ENCODE results near the gene MTMR4. TPM values are rescaled to one million over a fixed set of nuclear protein-coding genes. Genes with fewer than 3 reads are reported as not detected.

The MTMR4 gene
- polyA plus RNA-seq, 1 of the 3 experiments (the other 2 are of a cell fraction) = 23.3 TPM

DNA sequence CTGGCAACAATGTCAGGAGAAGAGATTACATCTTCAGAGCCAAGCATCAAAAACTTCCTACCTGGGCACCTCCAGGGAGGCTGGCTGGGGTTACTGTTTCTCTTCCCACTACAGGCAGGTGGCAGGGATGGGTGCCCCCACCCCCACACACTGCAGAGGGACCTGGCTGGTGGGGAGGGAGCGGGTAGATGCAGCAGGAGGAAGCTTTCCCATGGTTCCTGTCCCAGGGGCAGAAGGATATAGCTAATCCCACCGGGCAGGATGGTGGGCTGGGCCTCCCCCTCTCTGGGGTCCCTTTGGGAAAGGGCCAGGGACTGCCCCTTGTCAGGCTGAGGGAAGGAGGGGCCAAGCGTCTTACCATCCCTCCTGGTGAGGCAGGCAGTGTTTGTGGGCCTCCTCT lies 16.7 kb upstream of the MTMR4 start:
- Histone ChIP-seq H3K4me1 (ENCODE audit: control insufficient read depth in 1 of 2, insufficient read depth in 2 of 2, low read depth in 1 of 2, low read length in 1 of 2) (peaks cover 5 to 21% of the 10 kb centered on the region in 2 experiments; a peak in 2 of 4 replicates), H3K9me2 (no peaks in the 10 kb centered on the region), H3K4me2 (peak overlapping the region; percentile 99), H4K20me1 (ENCODE audit: insufficient read depth) (no peaks in the 10 kb centered on the region), H3K27me3 (ENCODE audit: insufficient read depth) (no peaks in the 10 kb centered on the region), H3K36me3 (replicated peaks in 1 of 2; ENCODE audit: control insufficient read depth in 1 of 2, insufficient read depth in 2 of 2, low read length in 1 of 2) (no peaks in the 10 kb centered on the region), H2AFZ (ENCODE audit: low read depth) (no peak overlapping the region; the same call in 1 of the 2 replicates), H3F3A (replicated peaks; ENCODE audit: insufficient read depth) (no peaks in the 10 kb centered on the region), H3K4me3 (ENCODE audit: low read depth in 2 of 2, low read length in 1 of 2) (peak overlapping the region; percentile 59 to 74; a peak in 3 of 4 replicates), H3K79me2 (ENCODE audit: insufficient read depth) (no peaks in the 10 kb centered on the region), H3K9me3 (no peaks in the 10 kb centered on the region), H3K27ac (ENCODE audit: low read depth in 2 of 2, low read length in 1 of 2) (no peak overlapping the region), H3K9ac (no peak overlapping the region)
- ChIA-PET CTCF (interaction anchor here (1.1 to 10.3 kb wide), 5 partner anchors 11 to 673 kb away, joined by 3 to 112 read pairs (median 6); no protein-coding TSS in a partner anchor), POLR2A (interaction anchor here (0.9 kb wide), 2 partner anchors 17 to 100 kb away, joined by 3 to 4 read pairs; partner anchors contain the start of gene MTMR4)
- WGBS (ENCODE audit: low lambda C conversion rate) = 80% methylated on average over 1 of the region's 3 CpGs
- no peak for TF ChIP-seq EZH2phosphoT487 (IDR thresholded peaks at IDR 0.05; ENCODE audit: borderline replicate concordance, low read depth)
- 0 out of 2 replicates have a peak, but pooled peaks have one; percentile 7 for TF ChIP-seq MXI1 (IDR thresholded peaks at IDR 0.05; ENCODE audit: low read depth, low read length)
- peak; percentile 60 for DNase-seq

DNA sequence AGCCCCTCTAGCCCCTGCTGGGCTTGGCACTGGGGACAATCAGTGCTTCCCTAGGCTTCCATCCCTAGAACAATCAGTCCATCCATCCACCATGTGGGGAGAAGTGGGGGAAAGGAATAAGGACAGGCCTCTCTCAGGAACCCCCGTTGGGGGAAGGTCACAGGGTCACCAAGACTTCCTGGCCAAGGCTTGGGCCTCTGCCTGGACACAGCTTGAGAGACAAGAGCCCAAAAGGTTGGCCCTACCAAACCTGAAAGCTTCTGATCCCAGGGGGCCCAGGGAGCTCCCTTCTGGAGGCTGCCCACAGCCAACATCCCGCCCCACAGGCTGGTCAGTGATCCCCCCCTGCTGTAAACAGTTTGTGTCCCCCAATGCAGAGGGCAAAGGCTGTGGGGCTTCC lies 16.2 kb upstream of the MTMR4 start:
- Histone ChIP-seq H3K9me2 (no peaks in the 10 kb centered on the region), H3K9me3 (no peaks in the 10 kb centered on the region), H3K27me3 (ENCODE audit: insufficient read depth) (no peaks in the 10 kb centered on the region), H3K4me1 (ENCODE audit: control insufficient read depth in 1 of 2, insufficient read depth in 2 of 2, low read depth in 1 of 2, low read length in 1 of 2) (peaks cover 6 to 21% of the 10 kb centered on the region in 2 experiments; a peak in 2 of 4 replicates), H3K36me3 (replicated peaks in 1 of 2; ENCODE audit: control insufficient read depth in 1 of 2, insufficient read depth in 2 of 2, low read length in 1 of 2) (no peaks in the 10 kb centered on the region), H3K4me2 (no peak overlapping the region), H3K27ac (ENCODE audit: low read depth in 2 of 2, low read length in 1 of 2) (no peak overlapping the region), H2AFZ (ENCODE audit: low read depth) (no peak overlapping the region), H3K9ac (no peak overlapping the region), H4K20me1 (ENCODE audit: insufficient read depth) (no peaks in the 10 kb centered on the region), H3F3A (replicated peaks; ENCODE audit: insufficient read depth) (no peaks in the 10 kb centered on the region), H3K79me2 (ENCODE audit: insufficient read depth) (no peaks in the 10 kb centered on the region), H3K4me3 (ENCODE audit: low read depth in 2 of 2, low read length in 1 of 2) (no peak overlapping the region)
- CTCF ChIA-PET = interaction anchor here (1.1 to 10.3 kb wide), 5 partner anchors 10 to 673 kb away, joined by 3 to 112 read pairs (median 6); no protein-coding TSS in a partner anchor
- TF ChIP-seq YY1 (IDR thresholded peaks at IDR 0.05; ENCODE audit: low read depth) = no peak
- TF ChIP-seq MXI1 (IDR thresholded peaks at IDR 0.05; ENCODE audit: low read depth, low read length) = no peak
- TF ChIP-seq, protein P1, sequence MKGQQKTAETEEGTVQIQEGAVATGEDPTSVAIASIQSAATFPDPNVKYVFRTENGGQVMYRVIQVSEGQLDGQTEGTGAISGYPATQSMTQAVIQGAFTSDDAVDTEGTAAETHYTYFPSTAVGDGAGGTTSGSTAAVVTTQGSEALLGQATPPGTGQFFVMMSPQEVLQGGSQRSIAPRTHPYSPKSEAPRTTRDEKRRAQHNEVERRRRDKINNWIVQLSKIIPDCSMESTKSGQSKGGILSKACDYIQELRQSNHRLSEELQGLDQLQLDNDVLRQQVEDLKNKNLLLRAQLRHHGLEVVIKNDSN (IDR thresholded peaks at IDR 0.05; ENCODE audit: borderline replicate concordance, low read depth) = no peak
- no peak for TF ChIP-seq SIN3A (IDR thresholded peaks at IDR 0.05; ENCODE audit: borderline replicate concordance, low read depth, low read length)
- TF ChIP-seq EP300 (IDR thresholded peaks at IDR 0.05; ENCODE audit: borderline replicate concordance in 1 of 2, low read depth in 1 of 2, low read length in 1 of 2) = no peak
- TF ChIP-seq MEF2A (IDR thresholded peaks at IDR 0.05; ENCODE audit: borderline replicate concordance, low read depth) = no peak
- TF ChIP-seq NRF1 (IDR thresholded peaks at IDR 0.05; ENCODE audit: low read depth, low read length) = no peak
- TF ChIP-seq TEAD4 (IDR thresholded peaks at IDR 0.05; ENCODE audit: borderline replicate concordance, insufficient read depth) = no peak
- no peak for TF ChIP-seq FOSL2 (IDR thresholded peaks at IDR 0.05; ENCODE audit: borderline replicate concordance, low read depth)
- POLR2A ChIA-PET = interaction anchor here (0.9 kb wide), 2 partner anchors 17 to 100 kb away, joined by 3 to 4 read pairs; partner anchors contain the start of gene MTMR4
- WGBS (ENCODE audit: low lambda C conversion rate) = 69% methylated on average over 2 of the region's 2 CpGs
- DNase-seq = no peak
